ENCODE data around the gene PRODH2. TPM values are rescaled to one million over a fixed set of nuclear protein-coding genes. Genes with fewer than 3 reads are reported as not detected.
"Not testable (repeated sequence)": the region's sequence is repeated elsewhere in the genome, so short reads cannot be mapped to it uniquely, and the experiment has no call there.

The PRODH2 gene
- total RNA-seq, 1 donor from 2014 or later: not detected

GRCh38 chr19:35848486-35848885, 35.8 kb upstream of the PRODH2 start:
- Mint-ChIP-seq H3K9me3 (no peaks in the 10 kb centered on the region), H3K4me1 (ENCODE audit: low read depth) (peaks cover 20% of the 10 kb centered on the region), H3K4me3 (no peak overlapping the region), H3K27me3 (ENCODE audit: insufficient read depth) (peaks cover 46% of the 10 kb centered on the region), H3K27ac (no peak overlapping the region), H3K36me3 (ENCODE audit: low read depth) (peaks cover 3% of the 10 kb centered on the region)
- DNase-seq (ENCODE audit: low spot score): no peak
- intact Hi-C loops (cut with micrococcal nuclease): no loop called here

- Mint-ChIP-seq H3K36me3 (ENCODE audit: low read depth) (peaks cover 3% of the 10 kb centered on the region), H3K27me3 (ENCODE audit: insufficient read depth) (peaks cover 49% of the 10 kb centered on the region), H3K4me1 (ENCODE audit: low read depth) (peaks cover 14% of the 10 kb centered on the region), H3K9me3 (no peaks in the 10 kb centered on the region), H3K4me3 (no peak overlapping the region), H3K27ac (no peak overlapping the region)
- intact Hi-C loops (cut with micrococcal nuclease): no loop called here
- DNase-seq (ENCODE audit: low spot score): no peak
Observed at GRCh38 chr19:35847911-35848310, 35.3 kb upstream of the PRODH2 start.

DNA sequence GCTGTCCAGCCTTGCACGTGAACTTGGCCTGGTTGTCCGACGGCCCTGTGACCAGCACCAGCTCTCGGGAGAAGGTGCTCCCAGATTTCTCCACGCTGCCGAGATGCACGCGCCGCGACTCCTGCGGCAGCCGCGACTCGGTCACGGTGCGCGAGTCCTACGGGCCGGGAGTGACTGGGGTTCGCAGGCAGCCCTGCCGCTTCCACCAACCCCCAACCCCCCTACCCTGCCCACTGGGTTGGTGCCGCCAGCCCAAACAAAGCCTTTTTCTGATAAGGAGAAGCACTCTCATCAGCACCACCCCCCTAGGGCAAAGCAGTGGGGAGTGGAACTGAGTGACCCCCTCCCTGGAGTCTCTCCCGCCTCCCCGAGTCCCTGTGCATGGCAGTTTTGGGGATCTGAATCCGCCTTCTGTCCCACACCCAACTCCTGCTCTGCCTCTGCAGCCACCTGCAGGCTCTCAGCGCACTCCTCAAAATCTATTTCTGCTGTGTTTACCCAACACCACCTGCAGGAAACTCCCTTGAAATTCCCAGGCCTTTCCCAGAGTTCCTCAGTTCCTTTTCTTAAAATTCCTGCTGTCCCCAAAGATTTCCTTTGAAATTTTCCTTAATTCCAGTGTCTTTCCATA, 33.5 kb upstream of the PRODH2 start:
- Mint-ChIP-seq H3K36me3 (ENCODE audit: low read depth) (peaks cover 3% of the 10 kb centered on the region), H3K9me3 (no peaks in the 10 kb centered on the region), H3K27me3 (ENCODE audit: insufficient read depth) (peaks cover 50% of the 10 kb centered on the region), H3K27ac (no peak overlapping the region), H3K4me1 (ENCODE audit: low read depth) (peaks cover 12% of the 10 kb centered on the region), H3K4me3 (peak overlapping the region; percentile 35)
- no peak for DNase-seq (ENCODE audit: low spot score)
- intact Hi-C loops (cut with micrococcal nuclease): no loop called here

- H3K9me3 Mint-ChIP-seq: no peaks in the 10 kb centered on the region
- DNase-seq (ENCODE audit: low spot score): no peak
- H3K4me1 Mint-ChIP-seq (ENCODE audit: low read depth): peaks cover 12% of the 10 kb centered on the region
- H3K4me3 Mint-ChIP-seq: peak overlapping the region; percentile 38
- H3K36me3 Mint-ChIP-seq (ENCODE audit: low read depth): peaks cover 3% of the 10 kb centered on the region
- peaks cover 46% of the 10 kb centered on the region for H3K27me3 Mint-ChIP-seq (ENCODE audit: insufficient read depth)
- H3K27ac Mint-ChIP-seq: no peak overlapping the region
- intact Hi-C loops (cut with micrococcal nuclease): no loop called here
Observed at GRCh38 chr19:35845215-35846037, 32.8 kb upstream of the PRODH2 start.

- no peaks in the 10 kb centered on the region for H3K9me3 Mint-ChIP-seq
- H3K27ac Mint-ChIP-seq: no peak overlapping the region
- H3K36me3 Mint-ChIP-seq (ENCODE audit: low read depth): peaks cover 3% of the 10 kb centered on the region
- H3K27me3 Mint-ChIP-seq (ENCODE audit: insufficient read depth): peaks cover 42% of the 10 kb centered on the region
- peaks cover 12% of the 10 kb centered on the region for H3K4me1 Mint-ChIP-seq (ENCODE audit: low read depth)
- H3K4me3 Mint-ChIP-seq: peak overlapping the region; percentile 38
- DNase-seq (ENCODE audit: low spot score): no peak
- intact Hi-C loops (cut with micrococcal nuclease): no loop called here
Observed at GRCh38 chr19:35844482-35845214, 32.0 kb upstream of the PRODH2 start.

DNA sequence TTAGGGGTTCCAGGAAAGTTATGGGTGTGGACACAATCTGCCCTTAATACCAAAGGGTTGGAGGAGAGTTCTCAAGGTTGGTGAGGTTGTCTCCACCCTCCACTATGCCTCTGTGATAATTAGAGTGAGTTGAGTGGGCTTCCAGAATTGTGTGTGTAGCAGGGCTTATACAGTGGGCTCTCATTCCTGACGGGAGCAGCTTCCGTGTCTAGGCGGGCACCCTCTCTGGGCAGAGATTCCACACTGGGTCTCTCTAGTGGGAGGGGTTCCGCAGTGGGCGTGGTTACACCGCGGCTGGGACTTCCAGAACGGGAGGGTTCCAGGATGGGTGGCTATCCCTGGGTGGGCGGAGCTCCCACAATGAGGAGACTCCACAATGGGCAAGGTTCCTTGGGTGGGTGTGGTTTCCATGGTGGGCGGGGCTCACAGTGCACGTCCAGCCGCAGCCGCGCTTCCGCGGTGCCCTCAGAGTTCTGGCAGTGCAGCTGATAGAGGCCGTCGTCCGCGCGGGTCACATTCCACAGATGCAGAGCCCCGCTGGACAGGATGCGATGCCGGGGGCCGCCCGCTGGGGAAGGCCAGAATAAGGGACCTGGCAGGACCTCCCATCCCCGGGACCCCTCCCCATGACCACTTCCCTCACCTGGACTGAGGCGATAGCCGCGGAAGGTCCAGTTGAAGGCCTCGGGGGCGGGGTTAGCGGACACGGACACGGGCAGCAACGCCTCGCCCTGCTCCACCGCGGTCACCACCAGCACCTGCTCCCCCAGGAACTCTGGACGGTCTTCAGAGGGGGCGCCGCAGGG, 31.2 kb upstream of the PRODH2 start:
- Mint-ChIP-seq H3K4me1 (ENCODE audit: low read depth) (peaks cover 12% of the 10 kb centered on the region), H3K27me3 (ENCODE audit: insufficient read depth) (peaks cover 39% of the 10 kb centered on the region), H3K27ac (no peak overlapping the region), H3K9me3 (peaks cover 3% of the 10 kb centered on the region), H3K36me3 (ENCODE audit: low read depth) (peaks cover 3% of the 10 kb centered on the region), H3K4me3 (no peak overlapping the region)
- intact Hi-C loops (cut with micrococcal nuclease): no loop called here
- DNase-seq (ENCODE audit: low spot score): no peak

DNA sequence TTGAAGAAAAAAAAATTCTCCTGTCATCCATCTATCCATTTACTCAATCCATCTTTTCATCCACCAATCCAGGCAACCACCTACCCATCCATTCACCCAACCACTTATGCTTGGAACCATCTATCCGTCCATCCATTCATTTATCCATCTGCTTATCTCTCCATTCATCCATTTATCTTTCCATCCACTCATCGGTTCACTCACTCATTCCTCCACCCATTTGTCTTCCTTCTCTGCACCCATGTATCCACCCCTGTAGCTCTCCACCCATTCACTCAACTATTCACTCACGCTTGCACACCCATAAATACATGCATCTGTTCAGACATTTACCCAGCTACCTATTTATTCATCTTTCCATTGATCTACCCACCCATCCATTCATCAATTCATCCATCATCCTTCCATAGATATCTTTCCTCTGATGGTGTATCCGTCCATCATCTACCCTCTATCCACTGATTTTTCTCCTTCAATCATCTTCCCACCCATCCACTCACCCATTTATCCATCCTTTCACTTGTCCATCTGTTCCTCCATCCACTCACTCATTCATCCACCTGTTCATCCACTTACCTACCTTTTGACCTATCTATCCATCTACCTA, 30.1 kb upstream of the PRODH2 start:
- Mint-ChIP-seq H3K4me1 (ENCODE audit: low read depth) (peaks cover 12% of the 10 kb centered on the region), H3K4me3 (no peak overlapping the region), H3K27me3 (ENCODE audit: insufficient read depth) (peaks cover 39% of the 10 kb centered on the region), H3K27ac (no peak overlapping the region), H3K9me3 (peaks cover 5% of the 10 kb centered on the region), H3K36me3 (ENCODE audit: low read depth) (peaks cover 3% of the 10 kb centered on the region)
- DNase-seq (ENCODE audit: low spot score): no peak
- intact Hi-C loops (cut with micrococcal nuclease): no loop called here

DNA sequence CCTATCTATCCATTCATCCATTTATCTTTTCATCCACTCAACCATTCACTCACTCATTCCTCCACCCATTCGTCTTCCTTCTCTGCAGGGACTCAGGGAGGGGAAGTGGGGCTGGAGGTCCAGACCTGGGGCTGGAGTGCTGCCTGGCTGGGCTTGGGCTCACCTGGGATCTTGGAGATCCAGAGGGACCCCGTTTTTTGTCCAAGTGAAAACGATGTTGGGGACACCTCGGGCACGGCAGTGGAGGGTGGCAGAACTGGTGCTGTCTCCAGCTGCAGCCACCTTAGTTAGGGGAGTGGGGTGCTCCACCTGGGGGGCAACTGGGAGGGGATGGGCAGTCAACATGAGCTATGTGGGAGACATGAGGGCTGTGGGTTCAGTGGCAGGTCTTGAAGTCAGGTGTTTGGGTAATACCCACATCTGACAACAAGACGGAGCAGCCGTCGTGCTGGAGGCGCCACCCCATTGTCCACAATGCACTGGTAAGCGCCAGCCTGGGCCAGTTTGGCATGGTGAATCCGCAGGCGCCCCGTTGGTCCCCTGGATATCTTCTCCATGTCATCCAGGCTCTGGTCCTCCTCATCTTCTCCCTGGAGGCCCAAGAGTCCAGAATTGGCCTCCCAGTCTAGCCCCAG, 29.4 kb upstream of the PRODH2 start:
- H3K36me3 Mint-ChIP-seq (ENCODE audit: low read depth): peaks cover 3% of the 10 kb centered on the region
- H3K9me3 Mint-ChIP-seq: peaks cover 5% of the 10 kb centered on the region
- no peak overlapping the region for H3K27ac Mint-ChIP-seq
- intact Hi-C loops (cut with micrococcal nuclease): no loop called here
- DNase-seq (ENCODE audit: low spot score): no peak
- no peak overlapping the region for H3K4me3 Mint-ChIP-seq
- H3K4me1 Mint-ChIP-seq (ENCODE audit: low read depth): peaks cover 12% of the 10 kb centered on the region
- H3K27me3 Mint-ChIP-seq (ENCODE audit: insufficient read depth): peaks cover 36% of the 10 kb centered on the region

GRCh38 chr19:35836096-35836495, 23.5 kb upstream of the PRODH2 start:
- H3K4me1 Mint-ChIP-seq (ENCODE audit: low read depth); H3K9me3 Mint-ChIP-seq; H3K36me3 Mint-ChIP-seq (ENCODE audit: low read depth); H3K4me3 Mint-ChIP-seq; H3K27me3 Mint-ChIP-seq (ENCODE audit: insufficient read depth); DNase-seq (ENCODE audit: low spot score); H3K27ac Mint-ChIP-seq; intact Hi-C loops (cut with micrococcal nuclease): not testable (repeated sequence)

DNA sequence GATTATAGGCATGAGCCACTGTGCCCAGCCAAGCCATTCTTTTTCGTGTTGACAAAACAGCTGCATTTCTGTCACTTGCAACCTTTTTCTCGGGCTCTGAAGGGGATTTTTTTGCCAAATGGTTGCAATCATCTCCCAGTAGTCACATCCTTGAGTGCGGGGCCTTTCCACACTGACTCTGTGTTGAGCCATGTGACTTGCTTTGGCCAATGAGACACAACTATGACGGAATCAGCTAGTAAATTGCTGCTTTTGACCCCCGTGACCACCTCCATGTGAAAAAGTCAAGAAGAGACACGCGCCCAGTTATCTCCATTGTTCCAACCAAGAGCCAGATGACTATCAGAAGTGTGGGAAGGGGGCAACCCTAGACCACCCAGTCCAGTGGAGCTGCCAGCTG, 21.3 kb upstream of the PRODH2 start:
- intact Hi-C loops (cut with micrococcal nuclease): no loop called here
- Mint-ChIP-seq H3K27me3 (ENCODE audit: insufficient read depth) (peaks cover 8% of the 10 kb centered on the region), H3K4me3 (no peak overlapping the region)

GRCh38 chr19:35832054-35832453, 19.4 kb upstream of the PRODH2 start:
- Mint-ChIP-seq H3K27me3 (ENCODE audit: insufficient read depth) (peaks cover 10% of the 10 kb centered on the region), H3K4me3 (no peak overlapping the region), H3K4me1 (ENCODE audit: low read depth) (no peaks in the 10 kb centered on the region), H3K36me3 (ENCODE audit: low read depth) (no peaks in the 10 kb centered on the region), H3K9me3 (no peaks in the 10 kb centered on the region), H3K27ac (no peak overlapping the region)
- no peak for DNase-seq (ENCODE audit: low spot score)
- intact Hi-C loops (cut with micrococcal nuclease): no loop called here

More for the DNA sequence above, 21.3 kb upstream of the PRODH2 start:
- Mint-ChIP-seq H3K4me1 (ENCODE audit: low read depth) (no peaks in the 10 kb centered on the region), H3K9me3 (peaks cover 2% of the 10 kb centered on the region), H3K36me3 (ENCODE audit: low read depth) (no peaks in the 10 kb centered on the region), H3K27ac (no peak overlapping the region)
- no peak for DNase-seq (ENCODE audit: low spot score)

DNA sequence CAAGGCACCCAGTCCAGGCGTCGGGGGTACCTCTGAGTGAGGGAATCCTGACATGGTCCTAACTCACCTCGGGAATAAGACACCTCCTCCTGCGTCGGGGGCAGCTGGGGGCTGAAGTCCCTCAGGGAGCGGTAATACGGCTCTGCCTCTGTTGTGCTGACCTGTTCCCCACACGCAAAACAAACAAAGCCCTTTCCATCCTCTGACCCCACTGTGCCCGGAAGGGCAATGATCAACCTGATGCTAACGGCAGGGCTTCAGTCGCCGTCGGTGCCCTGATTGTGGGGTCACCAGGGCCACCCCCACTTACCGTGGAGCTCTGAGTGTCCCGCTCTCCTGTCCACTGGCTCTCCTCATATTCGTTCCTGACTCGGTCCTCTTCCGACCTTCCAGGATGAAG, 18.3 kb upstream of the PRODH2 start:
- H3K27ac Mint-ChIP-seq: no peak overlapping the region
- peaks cover 10% of the 10 kb centered on the region for H3K27me3 Mint-ChIP-seq (ENCODE audit: insufficient read depth)
- no peak overlapping the region for H3K4me3 Mint-ChIP-seq
- no peaks in the 10 kb centered on the region for H3K4me1 Mint-ChIP-seq (ENCODE audit: low read depth)
- intact Hi-C loops (cut with micrococcal nuclease): no loop called here
- H3K9me3 Mint-ChIP-seq: no peaks in the 10 kb centered on the region
- no peak for DNase-seq (ENCODE audit: low spot score)
- H3K36me3 Mint-ChIP-seq (ENCODE audit: low read depth): no peaks in the 10 kb centered on the region

Data from activated T-helper 1 cell treated with anti-CD3 and anti-CD28 coated beads, Interleukin-12 subunit alpha, Interleukin-12 subunit beta, Interleukin-2, Interleukin-4 antibody, amounts not matched to agents 30 ng/mL and 10 ng/mL and 1 ng/mL, durations not matched to agents 14 hours and 24 hours and 36 hours (primary cell).